ENCODE results near the gene MAPK14.

GRCh38 chr6:36109092-36109491 is 81.5 kb downstream of the MAPK14 start:
- no peak for TF ChIP-seq POLR2AphosphoS5 (IDR thresholded peaks at IDR 0.05; ENCODE audit: borderline replicate concordance, low read depth, low read length)
- TF ChIP-seq EZH2 (IDR thresholded peaks at IDR 0.05), result no peak
- TF ChIP-seq FOXP2 (optimal IDR thresholded peaks at IDR 0.05; ENCODE audit: control extremely low read depth, extremely low read length, insufficient read depth), result no peak

All from SK-N-MC (cell line).